Gastrocnemius medialis (tissue), 4 donors: ENCODE data around the gene SLC39A13.

Source experiments
- CTCF ChIP-seq, 5 experiments: fragments of 450-650 bp in 3 of 5; fragments of 200-600 bp in 2 of 5; sonication (generic) in 2 of 5; IDR thresholded peaks in 4 of 5; conservative IDR thresholded peaks in 1 of 5; 1 replicate in 4 of 5; 2 replicates in 1 of 5; pipeline ENCODE4 v1.5.1; 2016 to 2019; ENCODE audit warnings: antibody characterized with exemption in 5 of 5, mild to moderate bottlenecking in 3 of 5, moderate library complexity in 3 of 5
- POLR2A ChIP-seq, 2 donors: fragments of 450-650 bp; IDR thresholded peaks; one replicate each; pipeline ENCODE4 v1.6.1; 2017; ENCODE audit warnings: antibody characterized with exemption in 2 of 2, mild to moderate bottlenecking in 2 of 2, moderate library complexity in 2 of 2

GRCh38 chr11:47433157-47433556 lies 24.8 kb downstream of the SLC39A13 start:
- TF ChIP-seq POLR2A (IDR thresholded peaks at IDR 0.05), result no peak
- no peak for TF ChIP-seq CTCF (IDR thresholded peaks at IDR 0.05 in 4 of 5, conservative IDR thresholded peaks at IDR 0.05 in 1 of 5)
